ENCODE measurements around the gene ABCD3. TPM values are rescaled to one million over a fixed set of nuclear protein-coding genes. Genes with fewer than 3 reads are reported as not detected.

ABCD3 gene
- total and polyA plus RNA-seq, 7 experiments from 2014 or later = 18.0 to 31.2 (median 24.4) TPM

GRCh38 chr1:94408104-94408830, 9.9 kb upstream of the ABCD3 start:
- H3K4me3 Mint-ChIP-seq = no peak overlapping the region
- intact Hi-C loops (cut with micrococcal nuclease) = no loop called here
- Histone ChIP-seq H3K27ac (ENCODE audit: low read depth, low read length) (no peak overlapping the region), H3K4me1 (ENCODE audit: control insufficient read depth in 2 of 2, insufficient read depth in 2 of 2, low read length in 2 of 2) (no peaks in the 10 kb centered on the region), H3K9me3 (ENCODE audit: control insufficient read depth in 2 of 3, low read length in 3 of 3) (no peaks in the 10 kb centered on the region), H3K36me3 (ENCODE audit: control insufficient read depth in 2 of 3, insufficient read depth in 3 of 3, low read length in 3 of 3) (no peaks in the 10 kb centered on the region), H3K27me3 (ENCODE audit: control insufficient read depth in 2 of 2, insufficient read depth in 2 of 2, low read length in 2 of 2) (peaks cover 0 to 4% of the 10 kb centered on the region in 2 donors), H3K4me3 (ENCODE audit: low read length) (no peak overlapping the region)
- H3K36me3 Mint-ChIP-seq = no peaks in the 10 kb centered on the region
- no peak overlapping the region for H3K27ac Mint-ChIP-seq
- ChIA-PET POLR2A (no interaction called here), CTCF (no interaction called here)
- peaks cover 24 to 34% (median 31%) of the 10 kb centered on the region in 5 donors for H3K27me3 Mint-ChIP-seq
- H3K9me3 Mint-ChIP-seq = no peaks in the 10 kb centered on the region
- no peak for DNase-seq
- no peak for ATAC-seq
- H3K4me1 Mint-ChIP-seq = no peaks in the 10 kb centered on the region

GRCh38 chr1:94411237-94411636, 7.0 kb upstream of the ABCD3 start:
- no peak overlapping the region for H3K4me3 ChIP-seq (ENCODE audit: low read length)
- peaks cover 0 to 4% of the 10 kb centered on the region in 2 donors for H3K27me3 ChIP-seq (ENCODE audit: control insufficient read depth in 2 of 2, insufficient read depth in 2 of 2, low read length in 2 of 2)
- ChIA-PET CTCF (no interaction called here), POLR2A (no interaction called here)
- no peak overlapping the region for H3K4me3 Mint-ChIP-seq
- H3K4me1 Mint-ChIP-seq = no peaks in the 10 kb centered on the region
- intact Hi-C loops (cut with micrococcal nuclease) = loop anchor here in 1 of 2 donors (10.0 kb wide), 1 partner anchor 1576 kb away; the partner anchor contains the start of gene RPL5
- no peak overlapping the region for H3K27ac ChIP-seq (ENCODE audit: low read depth, low read length)
- ATAC-seq (peak; percentile 57), DNase-seq (no peak)
- H3K27me3 Mint-ChIP-seq = peaks cover 15 to 35% (median 29%) of the 10 kb centered on the region in 5 donors
- H3K9me3 Mint-ChIP-seq = no peaks in the 10 kb centered on the region
- no peaks in the 10 kb centered on the region for H3K9me3 ChIP-seq (ENCODE audit: control insufficient read depth in 2 of 3, low read length in 3 of 3)
- no peak overlapping the region for H3K27ac Mint-ChIP-seq
- no peaks in the 10 kb centered on the region for H3K36me3 Mint-ChIP-seq
- no peaks in the 10 kb centered on the region for H3K36me3 ChIP-seq (ENCODE audit: control insufficient read depth in 2 of 3, insufficient read depth in 3 of 3, low read length in 3 of 3)
- no peaks in the 10 kb centered on the region for H3K4me1 ChIP-seq (ENCODE audit: control insufficient read depth in 2 of 2, insufficient read depth in 2 of 2, low read length in 2 of 2)

GRCh38 chr1:94413311-94413710, 4.9 kb upstream of the ABCD3 start:
- Histone ChIP-seq H3K4me3 (ENCODE audit: low read length) (no peak overlapping the region), H3K27me3 (ENCODE audit: control insufficient read depth in 2 of 2, insufficient read depth in 2 of 2, low read length in 2 of 2) (peaks cover 0 to 4% of the 10 kb centered on the region in 2 donors), H3K27ac (ENCODE audit: low read depth, low read length) (no peak overlapping the region), H3K9me3 (ENCODE audit: control insufficient read depth in 2 of 3, low read length in 3 of 3) (no peaks in the 10 kb centered on the region), H3K4me1 (ENCODE audit: control insufficient read depth in 2 of 2, insufficient read depth in 2 of 2, low read length in 2 of 2) (no peaks in the 10 kb centered on the region), H3K36me3 (ENCODE audit: control insufficient read depth in 2 of 3, insufficient read depth in 3 of 3, low read length in 3 of 3) (peaks cover 0 to under 1% (median 0%) of the 10 kb centered on the region in 3 experiments)
- Mint-ChIP-seq H3K4me1 (no peaks in the 10 kb centered on the region), H3K36me3 (no peaks in the 10 kb centered on the region), H3K27ac (no peak overlapping the region), H3K27me3 (peaks cover 4 to 26% (median 17%) of the 10 kb centered on the region in 5 donors), H3K4me3 (no peak overlapping the region), H3K9me3 (no peaks in the 10 kb centered on the region)
- intact Hi-C loops (cut with micrococcal nuclease) = loop anchor here in 1 of 2 donors (10.0 kb wide), 1 partner anchor 1579 kb away; the partner anchor contains the start of gene RPL5
- no peak for ATAC-seq
- ChIA-PET CTCF (no interaction called here), POLR2A (interaction anchor here (0.6 kb wide), 1 partner anchor 25 kb away, joined by 3 read pairs; no protein-coding TSS in a partner anchor)
- no peak for DNase-seq

- peak in 1 of 9 donors; percentile 5 for DNase-seq
- peaks cover 23 to 32% (median 30%) of the 10 kb centered on the region in 7 donors for H3K4me1 Mint-ChIP-seq
- peaks cover 0 to 16% (median 3%) of the 10 kb centered on the region in 5 donors for H3K27me3 Mint-ChIP-seq
- ChIA-PET POLR2A (interaction anchor here (0.6 to 2.5 kb wide), 7 partner anchors 17 to 817 kb away, joined by 3 to 9 read pairs (median 4); partner anchors contain the start of genes ALG14, DNTTIP2 and RWDD3), CTCF (no interaction called here)
- intact Hi-C loops (cut with micrococcal nuclease) = loop anchor here (5.0 to 10.0 kb wide), 8 partner anchors 35 to 1585 kb away; partner anchors contain the start of genes RPL5 (in 2 of the 2), ARHGAP29 (in 1 of the 2), DIPK1A (in 1 of the 2) and DR1 (in 1 of the 2)
- H3K9me3 Mint-ChIP-seq = peaks cover 0 to 1% (median 0%) of the 10 kb centered on the region in 11 donors
- Histone ChIP-seq H3K9me3 (ENCODE audit: control insufficient read depth in 2 of 3, low read length in 3 of 3) (no peaks in the 10 kb centered on the region), H3K36me3 (ENCODE audit: control insufficient read depth in 2 of 3, insufficient read depth in 3 of 3, low read length in 3 of 3) (peaks cover 0 to 5% (median 0%) of the 10 kb centered on the region in 3 experiments), H3K4me1 (ENCODE audit: control insufficient read depth in 2 of 2, insufficient read depth in 2 of 2, low read length in 2 of 2) (peaks cover 10 to 15% of the 10 kb centered on the region in 2 donors), H3K4me3 (ENCODE audit: low read length) (peak overlapping the region; percentile 62), H3K27ac (ENCODE audit: low read depth, low read length) (peak overlapping the region; percentile 76), H3K27me3 (ENCODE audit: control insufficient read depth in 2 of 2, insufficient read depth in 2 of 2, low read length in 2 of 2) (peaks cover 0 to 4% of the 10 kb centered on the region in 2 donors)
- no peak overlapping the region for H3K27ac Mint-ChIP-seq
- H3K36me3 Mint-ChIP-seq = peaks cover 0 to 4% (median 0%) of the 10 kb centered on the region in 5 donors
- no peak overlapping the region for H3K4me3 Mint-ChIP-seq
- ATAC-seq = no peak
Measured at GRCh38 chr1:94416901-94417727, 1.1 kb upstream of the ABCD3 start.

- no peaks in the 10 kb centered on the region for H3K9me3 ChIP-seq (ENCODE audit: control insufficient read depth in 2 of 3, low read length in 3 of 3)
- Mint-ChIP-seq H3K27ac (no peak overlapping the region), H3K9me3 (peaks cover 0 to 1% (median 0%) of the 10 kb centered on the region in 11 donors), H3K36me3 (peaks cover 0 to 4% (median 0%) of the 10 kb centered on the region in 5 donors), H3K4me1 (peaks cover 25 to 38% (median 36%) of the 10 kb centered on the region in 7 donors), H3K4me3 (no peak overlapping the region), H3K27me3 (peaks cover 0 to 16% (median 0%) of the 10 kb centered on the region in 5 donors)
- H3K27me3 ChIP-seq (ENCODE audit: control insufficient read depth in 2 of 2, insufficient read depth in 2 of 2, low read length in 2 of 2) = no peaks in the 10 kb centered on the region
- H3K4me3 ChIP-seq (ENCODE audit: low read length) = peak overlapping the region; percentile 62
- H3K27ac ChIP-seq (ENCODE audit: low read depth, low read length) = peak overlapping the region; percentile 76
- H3K4me1 ChIP-seq (ENCODE audit: control insufficient read depth in 2 of 2, insufficient read depth in 2 of 2, low read length in 2 of 2) = peaks cover 10 to 15% of the 10 kb centered on the region in 2 donors
- peaks cover 0 to 5% (median 0%) of the 10 kb centered on the region in 3 experiments for H3K36me3 ChIP-seq (ENCODE audit: control insufficient read depth in 2 of 3, insufficient read depth in 3 of 3, low read length in 3 of 3)
- POLR2A ChIA-PET = interaction anchor here (1.0 to 2.5 kb wide), 5 partner anchors 33 to 817 kb away, joined by 3 to 9 read pairs (median 5); partner anchors contain the start of genes ALG14, DNTTIP2 and RWDD3
- ATAC-seq (no peak), DNase-seq (no peak)
- intact Hi-C loops (cut with micrococcal nuclease) = loop anchor here (5.0 to 10.0 kb wide), 8 partner anchors 35 to 1585 kb away; partner anchors contain the start of genes RPL5 (in 2 of the 2), ARHGAP29 (in 1 of the 2), DIPK1A (in 1 of the 2) and DR1 (in 1 of the 2)
- CTCF ChIA-PET = no interaction called here
Measured at GRCh38 chr1:94417728-94417977, 536 bp upstream of the ABCD3 start.
